AG04449 (cell line): ENCODE results near the gene HMGN1.

ENCODE experiments used
- CTCF ChIA-PET: fragments of 350-600 bp; formaldehyde crosslinking; extraction: SDS; loops from one replicate; lab custom pipeline; 2021; ENCODE audit warnings: antibody characterized with exemption; lab: Yijun Ruan, JAX
- POLR2A ChIA-PET: fragments of 400-600, 350-600 bp; formaldehyde crosslinking; extraction: SDS; loops from one replicate; lab custom pipeline; 2020; ENCODE audit warnings: antibody characterized with exemption, inconsistent platforms; lab: Yijun Ruan, JAX
- DNase-seq: peaks from one replicate; pipeline ENCODE4 v3.0.0-alpha.2; 2010; ENCODE audit warnings: low read depth, low spot score
- H3K4me3 ChIP-seq: 2 replicates; pipeline ENCODE4 v1.5.1; 2011; ENCODE audit warnings: low read depth, mild to moderate bottlenecking, control low read depth, low read length
- TF ChIP-seq, protein P1 (sequence below): IDR thresholded peaks from one replicate; pipeline ENCODE4 v1.5.1; 2011; ENCODE audit warnings: mild to moderate bottlenecking, moderate library complexity, low read length, control low read depth, inconsistent platforms; ENCODE audit not compliant: insufficient read depth; ENCODE audit errors: missing control alignments

HMGN1 gene

DNA sequence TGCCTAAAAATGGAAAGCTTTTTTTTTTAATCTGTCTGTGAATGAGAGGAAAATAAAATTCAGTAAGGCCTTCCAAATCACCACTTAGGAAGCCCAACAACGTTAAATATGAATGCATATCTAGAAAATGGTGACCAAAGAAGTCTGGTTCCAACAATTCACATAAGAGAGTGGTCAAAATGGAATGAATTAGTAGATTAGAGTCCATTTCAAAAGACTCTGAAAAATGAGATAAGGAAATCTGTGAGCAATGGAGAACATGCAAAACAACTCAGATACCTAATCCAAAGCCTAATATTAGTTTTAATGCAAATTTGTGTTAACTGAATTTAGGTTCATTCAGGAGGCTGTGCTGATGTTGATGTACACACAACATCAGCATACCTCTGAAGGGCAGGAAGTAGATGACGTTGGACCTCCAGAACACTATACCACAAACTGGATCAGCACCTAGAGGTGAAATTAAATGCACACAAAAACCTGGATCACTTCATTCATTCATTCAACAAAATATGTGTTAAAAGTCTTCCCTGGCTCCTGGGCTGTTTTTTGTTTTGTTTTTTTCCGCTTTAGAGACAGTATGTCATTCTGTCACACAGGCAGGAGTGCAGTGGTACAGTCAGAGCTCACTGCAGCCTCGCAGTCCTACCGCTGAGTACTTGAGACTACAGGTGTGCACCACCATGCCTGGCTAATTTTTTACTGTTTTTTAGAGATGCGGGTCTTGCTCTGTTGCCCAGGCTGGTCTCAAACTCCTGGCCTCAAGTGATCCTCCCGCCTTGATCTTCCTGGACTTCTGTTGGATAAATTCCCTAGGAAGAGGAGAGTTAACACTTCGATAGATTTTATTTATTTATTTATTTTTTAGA, 30.6 kb downstream of the HMGN1 start:
- H3K4me3 ChIP-seq: no peak overlapping the region
- TF ChIP-seq, protein P1, sequence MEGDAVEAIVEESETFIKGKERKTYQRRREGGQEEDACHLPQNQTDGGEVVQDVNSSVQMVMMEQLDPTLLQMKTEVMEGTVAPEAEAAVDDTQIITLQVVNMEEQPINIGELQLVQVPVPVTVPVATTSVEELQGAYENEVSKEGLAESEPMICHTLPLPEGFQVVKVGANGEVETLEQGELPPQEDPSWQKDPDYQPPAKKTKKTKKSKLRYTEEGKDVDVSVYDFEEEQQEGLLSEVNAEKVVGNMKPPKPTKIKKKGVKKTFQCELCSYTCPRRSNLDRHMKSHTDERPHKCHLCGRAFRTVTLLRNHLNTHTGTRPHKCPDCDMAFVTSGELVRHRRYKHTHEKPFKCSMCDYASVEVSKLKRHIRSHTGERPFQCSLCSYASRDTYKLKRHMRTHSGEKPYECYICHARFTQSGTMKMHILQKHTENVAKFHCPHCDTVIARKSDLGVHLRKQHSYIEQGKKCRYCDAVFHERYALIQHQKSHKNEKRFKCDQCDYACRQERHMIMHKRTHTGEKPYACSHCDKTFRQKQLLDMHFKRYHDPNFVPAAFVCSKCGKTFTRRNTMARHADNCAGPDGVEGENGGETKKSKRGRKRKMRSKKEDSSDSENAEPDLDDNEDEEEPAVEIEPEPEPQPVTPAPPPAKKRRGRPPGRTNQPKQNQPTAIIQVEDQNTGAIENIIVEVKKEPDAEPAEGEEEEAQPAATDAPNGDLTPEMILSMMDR: no peak
- DNase-seq: no peak
- POLR2A ChIA-PET: no interaction called here
- CTCF ChIA-PET: interaction anchor here (1.0 to 1.3 kb wide), 2 partner anchors 69 to 72 kb away, joined by 3 to 4 read pairs; no protein-coding TSS in a partner anchor

- no peak overlapping the region for H3K4me3 ChIP-seq
- TF ChIP-seq, protein P1: no peak
- CTCF ChIA-PET: interaction anchor here (1.0 to 1.3 kb wide), 3 partner anchors 63 to 73 kb away, joined by 3 to 4 read pairs (median 3); a partner anchor contains a TSS
- POLR2A ChIA-PET: no interaction called here
- no peak for DNase-seq
These were observed 31.5 kb downstream of the HMGN1 start for GRCh38 chr21:39317134-39318090.

GRCh38 chr21:39316729-39317128, 32.2 kb downstream of the HMGN1 start:
- TF ChIP-seq, protein P1: no peak
- POLR2A ChIA-PET: no interaction called here
- no peak overlapping the region for H3K4me3 ChIP-seq
- DNase-seq: no peak
- CTCF ChIA-PET: interaction anchor here (1.0 to 1.3 kb wide), 2 partner anchors 64 to 71 kb away, joined by 3 to 4 read pairs; a partner anchor contains a TSS

DNA sequence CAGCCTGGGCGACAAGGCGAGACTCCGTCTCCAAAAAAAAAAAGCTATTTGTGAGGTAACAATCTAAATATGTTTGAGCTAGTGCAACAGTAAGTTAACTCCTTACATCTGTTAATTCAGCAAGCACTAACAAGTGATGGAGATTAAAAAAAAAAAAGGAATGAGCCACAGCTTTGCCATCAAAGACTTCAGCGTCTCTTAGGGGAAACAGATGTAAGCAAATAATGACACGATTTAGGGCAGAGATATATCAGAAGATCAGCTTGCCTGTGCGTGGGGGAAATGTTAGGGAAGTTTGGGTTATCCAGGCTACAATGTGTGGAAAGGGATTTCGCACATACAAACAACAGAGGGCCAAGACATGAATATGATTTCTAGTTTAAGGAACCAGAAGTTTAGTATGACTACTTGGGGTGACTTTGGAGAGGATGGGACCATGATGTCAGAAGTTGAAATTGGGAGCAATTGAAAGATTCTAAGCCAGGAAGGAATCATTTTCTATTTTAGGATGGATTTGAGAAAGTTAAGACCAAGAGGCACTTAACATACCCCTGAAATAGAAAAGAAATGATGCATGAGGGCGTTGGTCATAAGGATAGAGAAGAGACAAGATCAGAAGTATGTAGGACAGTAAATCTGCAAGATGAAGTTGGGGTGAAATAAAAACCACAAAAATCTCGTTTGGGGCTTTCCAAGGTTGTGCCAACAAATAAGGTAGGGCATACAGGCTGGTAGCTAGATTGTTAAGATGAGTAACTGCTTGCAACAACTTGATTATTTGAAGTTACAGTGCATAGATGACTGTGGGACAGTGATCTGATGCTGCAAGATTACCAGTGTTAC, 33.1 kb downstream of the HMGN1 start:
- ChIA-PET POLR2A (no interaction called here), CTCF (interaction anchor here (1.4 kb wide), 1 partner anchor 72 kb away, joined by 3 read pairs; no protein-coding TSS in a partner anchor)
- TF ChIP-seq, protein P1: no peak
- no peak for DNase-seq
- no peak overlapping the region for H3K4me3 ChIP-seq

GRCh38 chr21:39314143-39315027, 34.5 kb downstream of the HMGN1 start:
- POLR2A ChIA-PET: interaction anchor here (0.8 to 2.1 kb wide), 2 partner anchors 34 to 75 kb away, joined by 4 to 6 read pairs; partner anchors contain the start of gene HMGN1
- CTCF ChIA-PET: interaction anchor here (1.2 to 1.4 kb wide), 4 partner anchors 31 to 130 kb away, joined by 3 to 4 read pairs (median 3); no protein-coding TSS in a partner anchor

More at GRCh38 chr21:39314143-39315027, 34.5 kb downstream of the HMGN1 start:
- peak overlapping the region; percentile 76 for H3K4me3 ChIP-seq
- DNase-seq: no peak
- TF ChIP-seq, protein P1: no peak
